IPS DF 6.9 (cell line): ENCODE results near the gene ANKRD44.

Experiments used
- DNase-seq: peaks from one replicate; pipeline ENCODE4 v3.0.0-alpha.2; 2013; ENCODE audit warnings: low read depth, low spot score
- H3K27ac ChIP-seq: one replicate; pipeline ENCODE4 v1.5.1; 2013; ENCODE audit warnings: low read length, control low read depth
- H3K27me3 ChIP-seq: 2 replicates; pipeline ENCODE4 v1.6.1; 2013; ENCODE audit warnings: mild to moderate bottlenecking, low read length; ENCODE audit not compliant: control insufficient read depth, insufficient read depth
- H3K36me3 ChIP-seq: 2 replicates; pipeline ENCODE4 v1.6.1; 2013; ENCODE audit warnings: low read length; ENCODE audit not compliant: control insufficient read depth, insufficient read depth
- H3K4me1 ChIP-seq: 2 replicates; pipeline ENCODE4 v1.6.1; 2013; ENCODE audit warnings: low read length; ENCODE audit not compliant: control insufficient read depth, insufficient read depth
- H3K4me3 ChIP-seq: 2 replicates; pipeline ENCODE4 v1.5.1; 2013; ENCODE audit warnings: mild to moderate bottlenecking, low read length
- H3K9me3 ChIP-seq: 2 replicates; pipeline ENCODE4 v1.6.1; 2013; ENCODE audit warnings: low read length, inconsistent platforms; ENCODE audit not compliant: control insufficient read depth, insufficient read depth
- WGBS: extraction: QIAGEN DNeasy Blood & Tissue Kit; methylation state at CpG from one replicate; pipeline ENCODE4 v1.1.7; 2013; ENCODE audit warnings: mixed read lengths, missing lambda C conversion rate; ENCODE audit not compliant: insufficient read length, insufficient coverage; 5-methylcytosine and 5-hydroxymethylcytosine counted together

The ANKRD44 gene

GRCh38 chr2:197103363-197103762 is 207.2 kb downstream of the ANKRD44 start:
- H3K4me1 ChIP-seq, result no peaks in the 10 kb centered on the region
- DNase-seq, result no peak
- H3K27ac ChIP-seq, result no peak overlapping the region
- H3K27me3 ChIP-seq, result no peaks in the 10 kb centered on the region
- no CpG with 5 or more reads among the region's 1 CpG for WGBS
- H3K4me3 ChIP-seq, result no peak overlapping the region
- H3K36me3 ChIP-seq, result no peaks in the 10 kb centered on the region
- no peaks in the 10 kb centered on the region for H3K9me3 ChIP-seq

- no peaks in the 10 kb centered on the region for H3K9me3 ChIP-seq
- no peak for DNase-seq
- no CpG with 5 or more reads among the region's 1 CpG for WGBS
- H3K27ac ChIP-seq, result no peak overlapping the region
- H3K4me1 ChIP-seq, result no peaks in the 10 kb centered on the region
- no peaks in the 10 kb centered on the region for H3K36me3 ChIP-seq
- H3K4me3 ChIP-seq, result no peak overlapping the region
- H3K27me3 ChIP-seq, result no peaks in the 10 kb centered on the region
Observed at GRCh38 chr2:197102231-197102630, 208.3 kb downstream of the ANKRD44 start.

- Histone ChIP-seq H3K4me1 (no peaks in the 10 kb centered on the region), H3K27me3 (no peaks in the 10 kb centered on the region), H3K36me3 (no peaks in the 10 kb centered on the region), H3K27ac (no peak overlapping the region), H3K9me3 (no peaks in the 10 kb centered on the region), H3K4me3 (no peak overlapping the region)
- no peak for DNase-seq
- no CpG with 5 or more reads among the region's 2 CpGs for WGBS
Observed at GRCh38 chr2:197101519-197101918, 209.1 kb downstream of the ANKRD44 start.

- H3K9me3 ChIP-seq, result no peaks in the 10 kb centered on the region
- no peak overlapping the region for H3K27ac ChIP-seq
- H3K4me3 ChIP-seq, result no peak overlapping the region
- no peaks in the 10 kb centered on the region for H3K4me1 ChIP-seq
- no peaks in the 10 kb centered on the region for H3K36me3 ChIP-seq
- WGBS, result no CpG with 5 or more reads among the region's 7 CpGs
- DNase-seq, result no peak
- H3K27me3 ChIP-seq, result no peaks in the 10 kb centered on the region
Observed at GRCh38 chr2:197097578-197098366, 212.8 kb downstream of the ANKRD44 start.

GRCh38 chr2:197096649-197097048 is 213.9 kb downstream of the ANKRD44 start:
- H3K36me3 ChIP-seq, result no peaks in the 10 kb centered on the region
- no peak overlapping the region for H3K4me3 ChIP-seq
- no peaks in the 10 kb centered on the region for H3K27me3 ChIP-seq
- H3K27ac ChIP-seq, result no peak overlapping the region
- no CpG with 5 or more reads among the region's 2 CpGs for WGBS
- no peaks in the 10 kb centered on the region for H3K4me1 ChIP-seq
- no peak for DNase-seq
- H3K9me3 ChIP-seq, result no peaks in the 10 kb centered on the region

GRCh38 chr2:197092431-197092830 is 218.1 kb downstream of the ANKRD44 start:
- H3K36me3 ChIP-seq, result no peaks in the 10 kb centered on the region
- H3K4me1 ChIP-seq, result no peaks in the 10 kb centered on the region; the same call in 1 of the 2 replicates
- H3K27me3 ChIP-seq, result no peaks in the 10 kb centered on the region
- H3K4me3 ChIP-seq, result no peak overlapping the region
- no CpG with 5 or more reads among the region's 4 CpGs for WGBS
- no peak overlapping the region for H3K27ac ChIP-seq
- no peaks in the 10 kb centered on the region for H3K9me3 ChIP-seq
- DNase-seq, result no peak

GRCh38 chr2:197090742-197091367 is 219.7 kb downstream of the ANKRD44 start:
- Histone ChIP-seq H3K27ac (no peak overlapping the region), H3K27me3 (no peaks in the 10 kb centered on the region), H3K9me3 (no peaks in the 10 kb centered on the region), H3K4me3 (no peak overlapping the region), H3K36me3 (no peaks in the 10 kb centered on the region), H3K4me1 (no peaks in the 10 kb centered on the region; the same call in 1 of the 2 replicates)
- DNase-seq, result no peak
- WGBS, result no CpG with 5 or more reads among the region's 10 CpGs

GRCh38 chr2:197089655-197090054 is 220.9 kb downstream of the ANKRD44 start:
- Histone ChIP-seq H3K27me3 (no peaks in the 10 kb centered on the region), H3K4me3 (no peak overlapping the region), H3K36me3 (no peaks in the 10 kb centered on the region), H3K9me3 (no peaks in the 10 kb centered on the region), H3K27ac (no peak overlapping the region), H3K4me1 (no peaks in the 10 kb centered on the region; the same call in 1 of the 2 replicates)
- no peak for DNase-seq
- no CpG with 5 or more reads among the region's 2 CpGs for WGBS

GRCh38 chr2:197088694-197089093 is 221.9 kb downstream of the ANKRD44 start:
- Histone ChIP-seq H3K4me1 (no peaks in the 10 kb centered on the region; the same call in 1 of the 2 replicates), H3K9me3 (no peaks in the 10 kb centered on the region), H3K36me3 (no peaks in the 10 kb centered on the region), H3K4me3 (no peak overlapping the region), H3K27ac (no peak overlapping the region), H3K27me3 (no peaks in the 10 kb centered on the region)
- DNase-seq, result no peak
- no CpG with 5 or more reads among the region's 5 CpGs for WGBS

GRCh38 chr2:197086500-197086899 is 224.1 kb downstream of the ANKRD44 start:
- no peaks in the 10 kb centered on the region; the same call in 1 of the 2 replicates for H3K4me1 ChIP-seq
- no peaks in the 10 kb centered on the region for H3K36me3 ChIP-seq
- no peak for DNase-seq
- no peak overlapping the region for H3K4me3 ChIP-seq
- no peak overlapping the region for H3K27ac ChIP-seq
- no CpG with 5 or more reads among the region's 4 CpGs for WGBS
- no peaks in the 10 kb centered on the region for H3K9me3 ChIP-seq
- no peaks in the 10 kb centered on the region for H3K27me3 ChIP-seq
